IMR-90 (cell line): ENCODE data around the gene ATG10. TPM values are rescaled to one million over a fixed set of nuclear protein-coding genes. Genes with fewer than 3 reads are reported as not detected.

Source experiments
- ATAC-seq: fragments of 200-7000 bp; cut with Tn5 transposase; 2 replicates; pipeline ENCODE4 v1.9.1; 2020; ENCODE audit warnings: low read depth, mild to moderate bottlenecking, moderate library complexity
- BruUV-seq: library from RNA; stranded (reverse); fragments of 400-500 nt; replicated peaks from 2 replicates; lab custom pipeline; 2021; lab: Mats Ljungman, UMichigan
- CTCF ChIA-PET: fragments of 300-600 bp; formaldehyde crosslinking; extraction: SDS; loops from one replicate; lab custom pipeline; 2021; ENCODE audit warnings: antibody characterized with exemption; lab: Yijun Ruan, JAX
- POLR2A ChIA-PET: fragments of 300-600 bp; sonication (Branson Sonifier 250); formaldehyde crosslinking; loops from one replicate; lab custom pipeline; 2022; ENCODE audit warnings: antibody characterized with exemption; ENCODE audit not compliant: unreplicated experiment; lab: Charles Lee
- DNase-seq: peaks from one replicate; pipeline ENCODE4 v3.0.0; 2013
- H2AFZ ChIP-seq: replicated peaks from 2 replicates; pipeline ENCODE3; 2013; ENCODE audit warnings: low read length, mild to moderate bottlenecking; ENCODE audit not compliant: poor library complexity
- H2AK5ac ChIP-seq: 2 replicates; pipeline ENCODE4 v1.6.1; 2013; ENCODE audit warnings: low read depth, low read length, inconsistent platforms
- H2AK9ac ChIP-seq: replicated peaks from 2 replicates; pipeline ENCODE3; 2013; ENCODE audit warnings: mild to moderate bottlenecking, low read depth, low read length, moderate library complexity; ENCODE audit not compliant: poor library complexity
- H2BK120ac ChIP-seq: 2 replicates; pipeline ENCODE4 v1.6.1; 2013; ENCODE audit warnings: low read depth, low read length, inconsistent platforms
- H2BK15ac ChIP-seq: 3 replicates; pipeline ENCODE4 v1.6.1; 2013; ENCODE audit warnings: low read depth, low read length, inconsistent platforms
- H2BK20ac ChIP-seq: 2 replicates; pipeline ENCODE4 v1.6.1; 2013; ENCODE audit warnings: low read depth, mild to moderate bottlenecking, inconsistent platforms, low read length, moderate library complexity
- H2BK5ac ChIP-seq: 2 replicates; pipeline ENCODE4 v1.6.1; 2013; ENCODE audit warnings: mild to moderate bottlenecking, low read depth, low read length, inconsistent platforms; ENCODE audit not compliant: poor library complexity, severe bottlenecking
- H3K14ac ChIP-seq: replicated peaks from 2 replicates; pipeline ENCODE4 v1.6.1; 2013; ENCODE audit warnings: low read depth, low read length, inconsistent platforms
- H3K18ac ChIP-seq: 2 replicates; pipeline ENCODE4 v1.6.1; 2013; ENCODE audit warnings: low read depth, low read length, control low read depth
- H3K23ac ChIP-seq: 2 replicates; pipeline ENCODE4 v1.6.1; 2013; ENCODE audit warnings: low read depth, low read length, inconsistent platforms
- H3K27ac ChIP-seq: 2 replicates; pipeline ENCODE4 v1.5.1; 2013; ENCODE audit warnings: mild to moderate bottlenecking, control low read depth, low read length; ENCODE audit not compliant: insufficient read depth
- H3K27me3 ChIP-seq: 2 replicates; pipeline ENCODE4 v1.6.1; 2013; ENCODE audit warnings: low read length; ENCODE audit not compliant: control insufficient read depth, insufficient read depth
- H3K36me3 ChIP-seq: 2 replicates; pipeline ENCODE4 v1.6.1; 2013; ENCODE audit warnings: low read length, mixed read lengths; ENCODE audit not compliant: control insufficient read depth, insufficient read depth
- H3K4ac ChIP-seq: 2 replicates; pipeline ENCODE4 v1.6.1; 2013; ENCODE audit warnings: low read depth, low read length, inconsistent platforms
- H3K4me1 ChIP-seq: 2 replicates; pipeline ENCODE4 v1.6.1; 2013; ENCODE audit warnings: low read length, mixed read lengths; ENCODE audit not compliant: control insufficient read depth, insufficient read depth
- H3K4me2 ChIP-seq: 2 replicates; pipeline ENCODE4 v1.6.1; 2013; ENCODE audit warnings: low read depth, mild to moderate bottlenecking, control low read depth, low read length, moderate library complexity
- H3K4me3 ChIP-seq: 2 replicates; pipeline ENCODE4 v1.5.1; 2013; ENCODE audit warnings: low read depth, mild to moderate bottlenecking, control low read depth, low read length, moderate library complexity; ENCODE audit not compliant: insufficient read depth
- H3K56ac ChIP-seq: 2 replicates; pipeline ENCODE4 v1.6.1; 2013; ENCODE audit warnings: low read length, inconsistent platforms; ENCODE audit not compliant: insufficient read depth; ENCODE audit errors: extremely low read depth
- H3K79me1 ChIP-seq, 2 experiments: 2 replicates each; pipeline ENCODE4 v1.6.1; 2013; ENCODE audit warnings: low read length in 2 of 2, inconsistent platforms in 1 of 2, low read depth in 1 of 2
- H3K9ac ChIP-seq: 2 replicates; pipeline ENCODE4 v1.6.1; 2013; ENCODE audit warnings: low read depth, low read length, control low read depth
- H3K9me1 ChIP-seq: 2 replicates; pipeline ENCODE4 v1.6.1; 2013; ENCODE audit warnings: low read length, inconsistent platforms; ENCODE audit not compliant: insufficient read depth
- H3K9me3 ChIP-seq: 2 replicates; pipeline ENCODE4 v1.6.1; 2013; ENCODE audit warnings: low read length; ENCODE audit not compliant: control insufficient read depth, insufficient read depth
- H4K20me1 ChIP-seq: 2 replicates; pipeline ENCODE4 v1.6.1; 2013; ENCODE audit warnings: low read length, inconsistent platforms; ENCODE audit not compliant: insufficient read depth
- H4K5ac ChIP-seq: 2 replicates; pipeline ENCODE4 v1.6.1; 2013; ENCODE audit warnings: mild to moderate bottlenecking, low read depth, low read length, control low read depth
- H4K8ac ChIP-seq, 2 experiments: 2 replicates each; pipeline ENCODE4 v1.6.1; 2013; ENCODE audit warnings: low read depth in 2 of 2, low read length in 2 of 2, control low read depth in 1 of 2, inconsistent platforms in 1 of 2
- H4K91ac ChIP-seq: 2 replicates; pipeline ENCODE4 v1.6.1; 2013; ENCODE audit warnings: low read depth, low read length, inconsistent platforms; ENCODE audit not compliant: insufficient read depth
- BHLHE40 ChIP-seq: fragments of 150-350 bp; IDR thresholded peaks from 2 replicates; pipeline ENCODE4 v1.6.1; 2016; ENCODE audit warnings: mild to moderate bottlenecking, low read depth, low read length
- CEBPB ChIP-seq: IDR thresholded peaks from 2 replicates; pipeline ENCODE4 v1.6.1; 2012; ENCODE audit warnings: low read depth, low read length, improper control_type of control experiment
- CHD1 ChIP-seq: IDR thresholded peaks from 2 replicates; pipeline ENCODE4 v1.6.1; 2012; ENCODE audit warnings: low read depth, low read length, improper control_type of control experiment
- CTCF ChIP-seq: conservative IDR thresholded peaks from 2 replicates; pipeline ENCODE4 v1.5.1; 2012; ENCODE audit warnings: mild to moderate bottlenecking, low read depth, low read length, improper control_type of control experiment
- FOS ChIP-seq: fragments of 150-350 bp; IDR thresholded peaks from 2 replicates; pipeline ENCODE4 v1.6.1; 2016; ENCODE audit warnings: low read depth, low read length
- NFE2L2 ChIP-seq: fragments of 150-350 bp; IDR thresholded peaks from 2 replicates; pipeline ENCODE4 v1.6.1; 2016; ENCODE audit warnings: low read depth, mild to moderate bottlenecking, low read length
- RAD21 ChIP-seq: IDR thresholded peaks from 2 replicates; pipeline ENCODE4 v1.6.1; 2012; ENCODE audit warnings: low read length, improper control_type of control experiment
- RCOR1 ChIP-seq: IDR thresholded peaks from 2 replicates; pipeline ENCODE4 v1.6.1; 2012; ENCODE audit warnings: mild to moderate bottlenecking, low read length, improper control_type of control experiment; ENCODE audit not compliant: insufficient replicate concordance
- RFX5 ChIP-seq: IDR thresholded peaks from 2 replicates; pipeline ENCODE4 v1.8.0; 2012; ENCODE audit warnings: low read depth, mild to moderate bottlenecking, low read length, moderate library complexity
- SMC3 ChIP-seq: fragments of 150-350 bp; IDR thresholded peaks from 2 replicates; pipeline ENCODE4 v1.6.1; 2016; ENCODE audit warnings: low read depth, mild to moderate bottlenecking, antibody characterized with exemption, low read length, moderate library complexity
- USF2 ChIP-seq: fragments of 150-350 bp; IDR thresholded peaks from 2 replicates; pipeline ENCODE4 v1.6.1; 2017; ENCODE audit warnings: mild to moderate bottlenecking, antibody characterized with exemption, low read length, low read depth
- WGBS, 2 experiments: methylation state at CpG; one replicate each; pipeline versions ENCODE4 v1.1.5 to v1.1.7; 2013; ENCODE audit warnings: missing lambda C conversion rate in 2 of 2; ENCODE audit not compliant: insufficient read length in 1 of 2; ENCODE audit errors: extremely low coverage in 2 of 2; 5-methylcytosine and 5-hydroxymethylcytosine counted together
- dilution Hi-C: fragments of 300-500 bp; cut with HindIII; formaldehyde crosslinking; loops from one replicate; pipeline ENCODE4 v1.14.3; 2018; ENCODE audit warnings: low sequenced_read_pairs; ENCODE audit not compliant: unreplicated experiment
- in situ Hi-C: fragments of 300-500 bp; cut with MboI; formaldehyde crosslinking; loops from 3 replicates; pipeline ENCODE4 v1.14.3; 2019; ENCODE audit warnings: low sequenced_read_pairs, inconsistent platforms, mixed read lengths
- intact Hi-C: fragments of 100-400 bp; cut with micrococcal nuclease; formaldehyde crosslinking; loops from 2 replicates; pipeline ENCODE4 v1.10.0; 2022
- polyA plus RNA-seq, 3 experiments: library from polyadenylated mRNA; depleted of rRNA; stranded (reverse); fragments of >200 nt; gene quantifications; 2 replicates each; pipeline ENCODE4 v1.2.3, GENCODE V29; 2012; ENCODE audit warnings: low replicate concordance in 1 of 3
- total RNA-seq: library from RNA; depleted of rRNA; stranded (reverse); fragments of >200 nt; gene quantifications from 2 replicates; pipeline ENCODE4 v1.2.3, GENCODE V29; 2012
- TF ChIP-seq, protein P1 (sequence below): fragments of 150-350 bp; IDR thresholded peaks from 2 replicates; pipeline ENCODE4 v1.6.1; 2016; ENCODE audit warnings: low read depth, mild to moderate bottlenecking, low read length, moderate library complexity, borderline replicate concordance

Gene ATG10
- total and polyA plus RNA-seq, 2 of the 4 experiments (the other 2 are of a cell fraction), result 3.4 to 8.1 TPM

DNA sequence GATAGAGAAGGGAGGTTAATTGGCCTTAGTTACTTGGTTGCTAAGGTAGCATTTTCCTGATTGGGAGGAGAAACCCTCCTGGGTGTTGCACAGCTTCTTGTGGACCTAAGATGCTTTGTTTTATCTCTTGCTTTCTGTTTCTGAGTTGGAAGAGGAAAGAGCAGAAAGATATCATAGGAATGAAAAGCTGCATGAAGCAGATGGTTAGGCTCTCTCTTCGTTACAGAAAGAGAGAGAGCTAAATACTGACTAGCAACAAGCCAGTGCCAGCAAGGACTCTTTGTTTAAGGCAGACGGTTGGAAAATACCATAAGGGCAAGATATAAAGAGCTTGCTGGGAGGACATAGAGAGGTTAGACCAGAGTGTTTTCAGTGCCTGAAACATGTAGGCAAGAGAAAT, 103.1 kb downstream of the ATG10 start:
- Histone ChIP-seq H3K79me1 (no peaks in the 10 kb centered on the region), H3K9me3 (no peaks in the 10 kb centered on the region), H3K4me3 (no peak overlapping the region), H3K18ac (no peak overlapping the region), H2AFZ (no peak overlapping the region), H3K23ac (no peak overlapping the region), H4K8ac (no peak overlapping the region), H4K91ac (no peak overlapping the region), H3K4ac (no peak overlapping the region), H2BK120ac (no peak overlapping the region), H2BK15ac (no peak overlapping the region), H2BK20ac (no peak overlapping the region), H4K5ac (no peak overlapping the region), H4K20me1 (no peaks in the 10 kb centered on the region), H2AK5ac (no peak overlapping the region), H3K27ac (no peak overlapping the region), H3K56ac (no peak overlapping the region), H2BK5ac (no peak overlapping the region), H3K4me2 (no peak overlapping the region), H2AK9ac (no peak overlapping the region), H3K27me3 (no peaks in the 10 kb centered on the region), H3K4me1 (no peaks in the 10 kb centered on the region), H3K14ac (no peak overlapping the region), H3K9ac (no peak overlapping the region), H3K36me3 (no peaks in the 10 kb centered on the region), H3K9me1 (no peaks in the 10 kb centered on the region)
- dilution Hi-C loops (no loop called here), in situ Hi-C loops (no loop called here), intact Hi-C loops (no loop called here)
- ChIA-PET CTCF (no interaction called here), POLR2A (no interaction called here)
- no peak for DNase-seq
- WGBS, 2 experiments, result no CpG with 5 or more reads among the region's 2 CpGs
- TF ChIP-seq CHD1 (no peak), BHLHE40 (no peak), FOS (no peak), CEBPB (no peak), USF2 (no peak), RFX5 (no peak), CTCF (no peak), SMC3 (no peak), RAD21 (no peak), NFE2L2 (no peak), RCOR1 (no peak)
- TF ChIP-seq, protein P1, sequence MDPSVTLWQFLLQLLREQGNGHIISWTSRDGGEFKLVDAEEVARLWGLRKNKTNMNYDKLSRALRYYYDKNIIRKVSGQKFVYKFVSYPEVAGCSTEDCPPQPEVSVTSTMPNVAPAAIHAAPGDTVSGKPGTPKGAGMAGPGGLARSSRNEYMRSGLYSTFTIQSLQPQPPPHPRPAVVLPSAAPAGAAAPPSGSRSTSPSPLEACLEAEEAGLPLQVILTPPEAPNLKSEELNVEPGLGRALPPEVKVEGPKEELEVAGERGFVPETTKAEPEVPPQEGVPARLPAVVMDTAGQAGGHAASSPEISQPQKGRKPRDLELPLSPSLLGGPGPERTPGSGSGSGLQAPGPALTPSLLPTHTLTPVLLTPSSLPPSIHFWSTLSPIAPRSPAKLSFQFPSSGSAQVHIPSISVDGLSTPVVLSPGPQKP, result no peak
- no TSS peak for BruUV-seq
- ATAC-seq, result no peak
